Activated CD4-positive, alpha-beta T cell treated with anti-CD3 and anti-CD28 coated beads, Interleukin-2, amount 50 U/mL, for 16 hours (primary cell): ENCODE data around the gene SNX32.
A peak's percentile ranks its signal among the peaks of the same experiment; 100 is the strongest.

Experiments
- DNase-seq: peaks from one replicate; pipeline ENCODE4 v3.0.0-alpha.2; 2020

Gene SNX32

DNA sequence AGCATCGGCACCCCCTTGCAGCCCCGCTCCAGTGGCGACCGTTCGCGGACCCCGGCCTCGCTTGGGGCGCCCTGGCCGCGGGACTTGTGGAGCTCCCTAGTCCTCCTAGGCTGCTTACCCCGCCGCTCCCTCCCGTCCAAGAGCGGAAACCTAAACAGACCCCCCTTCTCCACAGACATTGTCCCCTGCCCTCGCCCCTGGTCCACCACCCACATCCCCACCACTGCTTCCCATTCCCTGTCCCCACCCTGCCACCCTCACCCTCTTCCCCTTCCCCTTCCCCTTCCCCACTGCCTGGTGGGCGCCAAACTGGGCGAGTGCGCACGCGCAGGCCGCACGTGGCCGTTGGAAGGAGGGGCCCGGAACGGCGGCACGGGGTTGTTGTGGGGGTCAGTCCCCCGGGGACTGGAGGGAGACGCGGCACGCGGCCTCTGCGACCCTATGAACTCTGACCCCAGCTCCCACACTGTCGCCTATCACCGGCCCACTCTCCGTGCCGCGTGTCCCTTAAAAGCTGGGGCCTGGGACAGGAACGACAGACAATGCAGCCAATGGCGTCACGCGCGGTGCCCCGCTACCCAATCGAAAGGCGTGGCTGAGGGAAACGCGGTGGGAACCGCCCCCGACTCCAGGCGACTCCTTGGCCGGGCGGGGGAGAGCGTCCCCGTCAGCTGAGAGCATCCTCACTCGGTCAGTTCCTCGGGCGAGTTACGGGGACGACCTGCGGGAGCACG is at the start of gene SNX32:
Gene SNX32 (plus strand): TSS at position 667 of the 734 bp plus-strand sequence. CDS start 103 bp downstream, outside the sequence.
- peak; percentile 96 for DNase-seq

DNA sequence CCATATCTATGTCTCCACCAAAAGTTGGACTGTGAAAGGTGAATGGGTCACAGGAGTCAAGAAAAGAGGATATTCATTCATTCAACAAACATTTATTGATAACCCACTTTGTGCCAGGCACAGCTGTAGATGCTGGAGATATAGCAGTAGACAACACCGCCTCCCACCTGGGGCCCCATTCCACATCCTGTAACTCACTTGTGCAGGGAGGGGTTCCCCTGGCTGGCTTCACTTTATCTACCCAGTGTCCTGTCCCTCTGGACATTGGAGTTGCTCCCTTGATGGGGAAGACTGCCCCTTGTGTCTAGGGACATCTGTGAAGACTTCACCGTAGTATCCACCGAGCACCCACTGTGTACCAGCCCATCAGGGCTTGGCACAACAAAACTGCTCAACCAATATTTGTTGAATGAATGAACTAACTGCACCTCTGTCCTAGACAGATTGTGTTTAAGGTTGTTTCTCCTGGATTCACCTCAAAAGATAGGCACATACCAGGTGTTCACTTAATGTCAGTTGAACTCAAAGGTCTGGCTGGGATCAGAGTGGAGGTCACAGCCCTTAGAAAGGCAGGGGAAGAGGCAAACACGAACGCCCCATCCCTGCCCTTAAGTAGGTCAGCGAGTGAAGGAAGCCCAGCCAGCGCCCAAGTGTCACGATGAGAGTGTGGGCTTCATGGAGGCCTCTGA is 48.3 kb upstream of the SNX32 start:
- no peak for DNase-seq

GRCh38 chr11:65786008-65786785 is 47.6 kb upstream of the SNX32 start:
- no peak for DNase-seq

DNA sequence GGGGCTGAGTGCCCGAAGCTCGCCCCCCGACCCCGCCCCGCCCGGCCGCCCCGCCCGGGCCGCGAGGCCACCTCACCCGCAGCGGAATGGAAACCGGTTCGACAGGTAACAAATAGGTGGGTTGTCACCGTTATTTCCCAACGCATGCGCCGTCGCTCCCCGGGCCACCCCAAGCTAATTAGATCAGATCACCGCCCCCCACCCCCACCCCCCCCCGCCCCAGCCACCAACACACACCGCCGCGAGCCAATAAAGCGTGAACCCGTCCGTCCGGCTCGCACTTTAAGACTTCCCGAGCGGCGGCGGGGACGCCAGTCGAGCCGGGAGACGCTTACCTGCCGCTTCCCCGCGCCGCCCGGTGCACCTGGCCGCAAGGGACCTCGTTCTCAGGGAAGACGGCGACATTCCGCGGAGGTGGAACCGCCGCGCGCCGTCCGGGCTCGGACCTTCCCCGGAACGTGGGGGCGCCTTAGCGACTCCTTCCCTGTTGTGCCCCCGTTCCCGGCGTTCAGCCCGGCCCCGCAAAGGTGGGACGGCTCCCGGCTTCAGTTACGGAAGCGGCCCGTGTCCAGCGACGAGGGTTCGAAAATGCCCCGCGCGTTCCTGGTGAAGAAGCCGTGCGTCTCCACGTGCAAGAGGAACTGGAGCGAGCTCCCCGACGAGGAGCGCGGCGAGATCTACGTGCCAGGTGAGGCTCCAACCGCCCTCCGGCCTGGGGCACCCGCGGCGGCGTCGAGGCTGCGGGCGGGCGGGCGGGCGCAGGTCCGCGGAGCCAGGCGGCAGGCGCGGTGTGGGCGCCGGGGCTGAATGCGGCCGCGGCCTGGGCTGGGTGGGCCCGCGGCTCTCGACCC is 46.8 kb upstream of the SNX32 start, which contains the start of gene OVOL1:
Gene OVOL1 (plus strand): TSS at position 278 of the 851 bp plus-strand sequence. CDS start 311 bp downstream, at position 589.
- DNase-seq = no peak

DNA sequence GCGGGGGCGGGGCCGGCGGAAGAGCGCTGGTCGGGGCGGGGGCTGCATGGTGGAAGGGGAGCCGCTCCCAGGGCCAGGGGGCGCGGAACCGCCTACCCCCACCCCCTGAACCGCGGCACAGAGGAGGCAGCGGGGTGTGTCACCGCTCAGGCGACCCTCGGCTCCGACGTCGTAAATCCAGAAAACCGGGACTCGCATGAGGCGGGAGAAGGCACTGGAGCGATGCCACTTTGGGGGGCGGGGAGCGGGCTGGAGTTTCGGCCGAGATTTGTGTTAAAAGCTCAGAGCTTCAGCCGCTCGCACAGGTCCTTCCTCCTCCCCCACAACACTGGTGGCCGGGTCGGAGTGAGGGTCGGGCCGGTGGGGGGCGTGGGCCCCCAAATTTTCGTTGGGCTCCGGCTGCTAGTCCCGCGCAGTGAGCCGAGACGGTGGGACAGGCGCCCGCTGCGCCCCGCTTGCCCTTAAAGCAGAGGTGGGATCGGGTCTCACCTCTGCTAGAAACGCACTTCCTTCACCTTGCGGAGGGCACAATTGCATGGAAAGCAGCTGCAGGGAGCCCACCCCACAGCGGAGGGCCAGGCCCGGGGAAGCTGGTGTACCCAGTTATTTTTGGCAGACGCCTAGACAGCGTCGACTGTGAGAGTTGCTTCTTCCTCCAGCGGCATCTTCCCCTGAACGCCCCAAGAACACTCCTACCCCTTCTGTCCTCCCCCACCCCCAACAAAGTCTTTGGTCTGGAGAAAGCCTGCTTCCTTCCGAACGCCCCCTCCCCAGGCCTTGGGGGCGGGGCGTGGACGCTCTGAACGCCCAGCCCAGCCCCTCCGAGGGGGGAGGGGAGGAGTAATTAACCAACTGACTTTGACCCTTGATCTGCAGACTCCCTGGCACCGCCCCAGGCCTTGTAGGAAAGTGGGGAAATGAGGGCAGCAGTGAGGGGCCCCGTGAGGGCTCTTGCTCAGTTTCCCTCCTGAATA is 45.8 kb upstream of the SNX32 start:
- no peak for DNase-seq

DNA sequence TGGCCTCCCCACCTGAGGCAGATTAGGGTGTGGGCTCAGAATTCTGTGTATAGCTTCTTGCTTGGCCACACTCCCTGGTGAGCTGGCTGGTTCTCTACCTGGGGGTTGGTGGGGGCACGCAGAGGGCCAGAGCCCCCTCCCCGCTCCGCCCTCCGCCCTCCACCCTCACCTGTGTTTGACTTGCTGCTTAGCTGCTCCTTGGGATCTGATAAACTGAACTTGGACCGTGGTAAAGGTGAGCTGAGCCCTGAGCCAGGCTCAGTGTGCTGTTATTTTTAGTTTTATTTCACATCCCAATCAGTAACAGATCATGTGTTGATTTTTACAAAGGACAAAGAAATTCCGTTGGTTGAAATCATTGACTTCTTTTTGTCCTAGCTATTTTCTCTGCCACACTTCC is 44.9 kb upstream of the SNX32 start:
- DNase-seq = no peak

DNA sequence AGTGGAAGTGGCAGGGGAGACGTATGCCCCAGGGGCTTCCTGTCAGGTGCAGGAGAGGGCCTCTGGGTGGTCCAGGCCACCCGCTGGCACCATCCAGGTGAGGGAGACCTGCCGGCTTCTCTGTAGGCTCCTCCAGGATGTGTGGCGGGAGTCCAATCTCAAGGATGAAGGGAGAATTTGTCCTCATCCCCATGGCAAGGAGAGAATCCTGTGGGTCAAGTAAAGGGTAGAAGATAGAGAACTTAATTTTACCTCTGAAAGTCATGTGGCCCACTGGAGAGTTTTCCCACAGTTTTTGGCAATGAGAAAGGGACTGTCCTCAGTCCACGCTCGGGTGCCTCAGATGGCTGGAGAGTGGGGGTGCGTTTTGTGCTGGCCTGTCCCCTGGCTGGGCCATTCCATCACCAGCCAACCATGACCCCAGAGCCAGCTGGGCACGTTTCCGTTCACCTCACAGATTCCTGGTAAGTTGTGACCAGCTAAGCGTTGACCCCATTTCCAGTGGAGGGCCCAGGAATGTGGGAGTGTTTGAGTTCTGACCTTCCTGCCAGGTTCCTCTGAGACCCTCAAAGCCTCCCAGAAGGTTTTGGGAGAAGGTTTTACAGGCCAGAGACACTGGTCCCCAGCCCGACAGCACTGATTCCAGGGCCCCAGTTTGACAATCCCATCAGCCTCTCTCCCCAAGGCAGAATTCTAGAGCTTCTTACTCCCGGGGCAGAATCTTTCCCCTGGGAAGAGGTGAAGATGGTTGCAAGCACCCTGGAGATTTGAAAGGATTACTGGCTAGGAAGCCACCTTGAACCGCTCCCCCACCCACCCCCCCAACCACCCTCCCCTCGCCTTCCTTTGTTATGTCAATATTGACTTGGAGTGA is 44.3 kb upstream of the SNX32 start:
- DNase-seq = no peak

- no peak for DNase-seq
These were observed 43.5 kb upstream of the SNX32 start for GRCh38 chr11:65790104-65790901.

- no peak for DNase-seq
These were observed 42.7 kb upstream of the SNX32 start for GRCh38 chr11:65790902-65791650.

DNA sequence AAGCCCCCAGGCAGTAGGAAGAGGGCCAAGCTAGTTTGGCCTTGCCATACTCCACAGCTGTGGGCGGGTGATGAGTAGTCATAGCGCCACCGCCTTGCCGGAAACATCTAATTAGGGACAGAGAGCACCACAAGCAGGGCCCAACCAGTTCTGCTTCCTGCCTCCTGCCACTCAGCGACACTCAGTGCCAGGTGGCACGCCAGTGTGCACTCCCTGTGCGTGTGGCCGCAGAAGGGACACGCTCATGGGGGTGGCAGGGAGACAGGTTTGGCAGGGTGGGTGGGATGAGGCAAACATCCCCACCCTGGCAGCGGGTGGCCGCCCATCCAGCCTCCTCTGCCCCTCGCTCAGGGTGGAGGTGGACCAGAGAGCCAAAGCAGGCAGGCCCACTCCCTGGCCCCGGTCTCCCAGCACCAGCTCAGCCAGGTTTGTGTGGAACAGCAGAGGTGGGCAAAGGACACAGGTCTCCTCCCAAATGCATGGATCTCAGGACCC is 42.0 kb upstream of the SNX32 start:
- DNase-seq = no peak

- DNase-seq = no peak
These were observed 41.3 kb upstream of the SNX32 start for GRCh38 chr11:65792456-65792855.

DNA sequence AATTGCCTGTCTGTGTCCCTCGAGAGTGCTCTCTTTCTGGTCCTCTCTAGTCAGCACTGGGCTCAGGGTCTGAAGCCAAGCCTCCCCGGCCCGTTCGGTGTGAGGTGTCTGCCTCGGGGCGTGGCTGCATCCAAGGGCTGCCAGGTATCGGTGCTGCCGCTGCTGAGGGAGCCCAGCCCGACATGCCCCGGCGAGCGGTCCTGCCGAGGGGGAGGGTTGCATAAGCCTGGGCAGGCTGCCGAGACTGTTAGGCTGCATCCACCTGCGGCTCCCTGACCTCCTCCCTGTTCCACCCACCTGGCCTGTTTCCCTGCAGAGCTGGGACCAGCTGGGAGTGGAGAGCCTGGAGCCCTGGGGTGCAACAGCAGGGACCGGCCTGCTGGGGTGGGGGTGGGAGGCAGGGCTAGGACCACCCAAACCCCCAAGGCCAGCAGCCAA is 40.6 kb upstream of the SNX32 start:
- no peak for DNase-seq

DNA sequence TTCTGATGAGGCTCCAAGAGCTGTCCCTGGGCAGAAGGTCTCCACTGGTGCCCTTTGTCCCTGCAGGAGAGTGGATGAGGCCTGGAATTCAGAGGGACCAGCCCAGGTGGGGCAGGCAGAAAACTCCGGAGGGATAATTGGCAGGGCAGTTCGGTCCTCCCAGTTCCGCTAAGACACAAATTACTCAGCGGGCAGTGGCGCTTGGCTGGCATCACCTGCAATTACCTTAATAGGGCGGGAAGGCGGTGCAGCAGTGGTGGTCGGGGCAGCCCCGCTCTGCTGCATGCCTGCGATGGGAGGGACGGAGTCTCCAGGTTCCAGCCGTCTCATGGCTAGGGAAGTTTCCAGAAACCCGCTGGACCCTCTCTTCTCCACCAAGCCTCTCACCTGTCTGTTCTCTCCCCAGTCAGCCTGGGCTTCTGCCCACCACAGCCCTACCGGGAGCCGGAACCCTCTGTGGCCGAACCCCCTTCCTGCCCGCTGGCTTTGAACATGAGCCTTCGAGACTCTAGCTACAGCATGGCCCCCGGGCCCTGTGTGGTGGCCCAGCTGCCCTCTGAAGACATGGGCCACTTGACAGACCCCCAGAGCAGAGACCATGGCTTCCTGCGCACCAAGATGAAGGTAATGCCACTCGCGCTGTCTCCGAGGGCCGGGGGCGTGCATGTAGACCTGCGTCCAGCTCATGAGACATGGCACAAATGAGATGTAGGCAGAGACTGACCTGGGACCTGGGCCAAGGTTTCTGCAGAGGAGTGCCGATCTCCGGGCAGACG is 40.0 kb upstream of the SNX32 start:
- DNase-seq = no peak

- no peak for DNase-seq
These were observed 38.9 kb upstream of the SNX32 start for GRCh38 chr11:65794570-65795510.

DNA sequence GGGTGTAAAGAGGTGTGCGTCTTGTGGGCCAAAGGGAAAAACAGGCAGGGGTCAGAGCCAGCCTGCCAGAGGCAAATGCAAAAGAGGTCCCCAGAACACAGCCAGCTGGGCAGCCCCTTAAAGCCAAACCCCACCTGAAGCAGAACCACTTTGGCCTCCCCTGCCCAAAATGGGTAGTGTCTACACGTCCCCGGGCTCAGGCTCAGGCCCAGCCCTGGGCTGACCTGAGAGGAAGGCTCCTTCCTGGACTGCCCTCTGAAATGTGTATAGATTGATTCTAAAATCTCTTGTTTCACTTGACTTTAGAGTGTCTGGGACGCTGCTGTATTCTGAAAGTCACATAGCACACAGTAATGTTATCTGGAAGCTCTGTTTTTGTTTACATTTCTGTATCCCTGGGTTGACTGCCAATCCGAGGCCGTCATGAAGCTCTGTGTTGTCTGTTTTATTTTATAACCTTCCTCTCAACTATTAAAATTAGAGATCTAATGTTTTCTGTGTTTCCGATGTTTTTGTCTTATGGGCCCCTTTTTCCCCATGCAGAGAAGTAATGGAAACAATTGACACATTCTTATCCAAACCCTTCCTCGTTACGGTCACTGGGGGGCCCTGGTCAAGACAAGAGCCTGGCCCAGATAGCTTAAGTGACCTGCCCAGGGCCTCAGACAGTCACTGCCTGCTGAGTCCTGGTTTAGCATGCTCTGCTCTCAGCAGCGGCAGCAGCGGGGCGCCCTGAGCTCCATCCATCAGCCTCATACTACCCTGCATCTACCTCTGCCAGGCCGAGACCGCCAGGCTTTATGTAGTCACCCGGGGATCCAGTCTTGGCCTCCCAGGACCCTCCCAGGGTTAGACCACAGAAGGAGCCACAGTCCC is 36.8 kb upstream of the SNX32 start:
- no peak for DNase-seq
